K562 (cell line): ENCODE results near the gene MS4A18. TPM values are rescaled to one million over a fixed set of nuclear protein-coding genes. Genes with fewer than 3 reads are reported as not detected.

Source experiments
- ATAC-seq: fragments of 200-7000 bp; cut with Tn5 transposase; 3 replicates; pipeline ENCODE4 v1.9.1; 2020; ENCODE audit warnings: moderate library complexity
- BruUV-seq: library from RNA; stranded (reverse); fragments of 400-500 nt; replicated peaks from 2 replicates; lab custom pipeline; 2021; lab: Mats Ljungman, UMichigan
- CTCF ChIA-PET: fragments of 300-600 bp; formaldehyde crosslinking; extraction: SDS; loops from one replicate; lab custom pipeline; 2021; ENCODE audit warnings: low intra/inter-chr PET ratio; lab: Yijun Ruan, JAX
- POLR2A ChIA-PET: fragments of 300-600, 350-650 bp; sonication (Branson Sonifier 250); formaldehyde crosslinking; extraction: SDS; loops from one replicate; lab custom pipeline; 2021; ENCODE audit warnings: antibody characterized with exemption, inconsistent platforms; lab: Yijun Ruan, JAX
- DNase-seq, 4 experiments: peaks; one replicate each; pipeline versions ENCODE4 v3.0.0 to v3.0.0-alpha.2; 2011 to 2018; ENCODE audit warnings: low spot score in 3 of 4, mixed read lengths in 3 of 4; ENCODE audit errors: extremely low read depth in 1 of 4
- FAIRE-seq: peaks from 2 replicates; lab custom pipeline; 2011; peaks lifted over from hg19 to GRCh38; lab: Jason Lieb, UNC
- H2AFZ ChIP-seq: 2 replicates; pipeline ENCODE4 v1.6.0; 2011; ENCODE audit warnings: low read depth, low read length, control low read depth, inconsistent platforms
- H3K27ac ChIP-seq: fragments of 200-600 bp; 3 replicates; pipeline ENCODE4 v1.8.0; 2011; ENCODE audit warnings: low read depth, mild to moderate bottlenecking, control low read depth, inconsistent platforms, low read length, moderate library complexity, mixed read lengths; ENCODE audit errors: extremely low read depth
- H3K27me3 ChIP-seq, 2 experiments: fragments of 300-600 bp in 1 of 2; 2 replicates in 1 of 2; 3 replicates in 1 of 2; pipeline versions ENCODE4 v1.6.0 to v1.8.0; 2011; ENCODE audit warnings: inconsistent platforms in 2 of 2, low read length in 2 of 2, mild to moderate bottlenecking in 1 of 2, mixed read lengths in 1 of 2, moderate library complexity in 1 of 2; ENCODE audit not compliant: control insufficient read depth in 2 of 2, insufficient read depth in 2 of 2
- H3K36me3 ChIP-seq: fragments of 300-600 bp; 3 replicates; pipeline ENCODE4 v1.8.0; 2011; ENCODE audit warnings: mild to moderate bottlenecking, low read length, inconsistent platforms; ENCODE audit not compliant: control insufficient read depth, insufficient read depth
- H3K4me1 ChIP-seq, 2 experiments: fragments of 200-600 bp in 1 of 2; replicated peaks in 1 of 2; 2 replicates in 1 of 2; 3 replicates in 1 of 2; pipeline versions ENCODE4 v1.5.1 to v1.8.0; 2011; ENCODE audit warnings: inconsistent platforms in 2 of 2, low read length in 2 of 2, mild to moderate bottlenecking in 1 of 2, mixed read lengths in 1 of 2, moderate library complexity in 1 of 2; ENCODE audit not compliant: control insufficient read depth in 2 of 2, insufficient read depth in 2 of 2
- H3K4me2 ChIP-seq: 2 replicates; pipeline ENCODE4 v1.6.1; 2011; ENCODE audit warnings: low read length, control low read depth, inconsistent platforms, mixed read lengths; ENCODE audit not compliant: insufficient read depth
- H3K4me3 ChIP-seq: fragments of 200-600 bp; sonication (generic), shearing (Covaris generic); 2 replicates; pipeline ENCODE4 v1.5.1; 2016; ENCODE audit warnings: control low read depth, inconsistent platforms
- H3K79me2 ChIP-seq: fragments of 200-600 bp; 3 replicates; pipeline ENCODE4 v1.8.0; 2011; ENCODE audit warnings: low read length, inconsistent platforms; ENCODE audit not compliant: control insufficient read depth, insufficient read depth
- H3K9ac ChIP-seq, 2 experiments: 2 replicates each; pipeline versions ENCODE4 v1.6.0 to v1.6.1; 2011; ENCODE audit warnings: low read depth in 2 of 2, low read length in 2 of 2, control low read depth in 1 of 2, inconsistent platforms in 1 of 2, mild to moderate bottlenecking in 1 of 2, mixed read lengths in 1 of 2; ENCODE audit not compliant: insufficient read depth in 1 of 2
- H3K9me1 ChIP-seq: one replicate; pipeline ENCODE4 v1.6.0; 2011; ENCODE audit warnings: inconsistent platforms, mild to moderate bottlenecking, low read length, moderate library complexity; ENCODE audit not compliant: control insufficient read depth, insufficient read depth
- H3K9me3 ChIP-seq: replicated peaks from 2 replicates; pipeline ENCODE4 v1.5.1; 2011; ENCODE audit warnings: low read depth, low read length, inconsistent platforms; ENCODE audit not compliant: control insufficient read depth, insufficient read depth
- H4K20me1 ChIP-seq: replicated peaks from 2 replicates; pipeline ENCODE4 v1.6.1; 2011; ENCODE audit warnings: low read length, inconsistent platforms, mixed read lengths; ENCODE audit not compliant: control insufficient read depth, insufficient read depth
- FOXA1 ChIP-seq: fragments of 450-650 bp; IDR thresholded peaks from 2 replicates; pipeline ENCODE4 v1.6.1; 2016; ENCODE audit warnings: mild to moderate bottlenecking, borderline replicate concordance
- FUS ChIP-seq: fragments of 200-400 bp; formaldehyde crosslinking; optimal IDR thresholded peaks from 2 replicates; pipeline ENCODE3; 2017; ENCODE audit warnings: low read depth, low read length
- GABPA ChIP-seq: fragments of 200-800 bp; sonication (Bioruptor generic); conservative IDR thresholded peaks from 2 replicates; pipeline ENCODE4 v1.6.1; 2016; ENCODE audit warnings: low read depth, missing genetic modification characterization, missing compliant biosample characterization
- HMGN3 ChIP-seq: IDR thresholded peaks from 2 replicates; pipeline ENCODE4 v1.6.1; 2011; ENCODE audit warnings: borderline replicate concordance, low read depth, mild to moderate bottlenecking, mixed read lengths, low read length; ENCODE audit not compliant: insufficient read length; ENCODE audit errors: extremely low read depth
- NBN ChIP-seq: fragments of 450-650 bp; IDR thresholded peaks from 2 replicates; pipeline ENCODE4 v1.6.1; 2016; ENCODE audit warnings: low read depth, mild to moderate bottlenecking
- SP1 ChIP-seq: sonication (generic); formaldehyde crosslinking; IDR thresholded peaks from 2 replicates; pipeline ENCODE4 v1.8.1; 2022; ENCODE audit warnings: mild to moderate bottlenecking, missing genetic modification reagents
- WGBS: fragments of 100-300 bp; shearing (Covaris generic); methylation state at CpG from one replicate; pipeline ENCODE4 v1.1.6; 2016; ENCODE audit warnings: low coverage, mixed read lengths; ENCODE audit not compliant: insufficient coverage; ENCODE audit errors: missing lambda C conversion rate; 5-methylcytosine and 5-hydroxymethylcytosine counted together
- in situ Hi-C: fragments of 300-500 bp; cut with MboI; formaldehyde crosslinking; loops from 4 replicates; pipeline ENCODE4 v1.15.0; 2018; ENCODE audit warnings: inconsistent platforms, mixed read lengths
- intact Hi-C: fragments of 100-400 bp; cut with micrococcal nuclease; formaldehyde crosslinking; loops from 2 replicates; pipeline ENCODE4 v1.14.2; 2022
- polyA plus RNA-seq, 8 experiments: library from polyadenylated mRNA; depleted of rRNA in 4 of 8; stranded (reverse) in 5 of 8; unstranded in 3 of 8; fragments of >200 nt; fragmentation: Nextera tagmentation in 2 of 8; fragmentation: Illumina TruSeq in 1 of 8; extraction: Ambion mirVana in 2 of 8; extraction: Trizol in 1 of 8; gene quantifications; 2 replicates each; pipeline versions ENCODE4 v1.2.1 to v1.2.3, GENCODE V29; 2011 to 2014; ENCODE audit warnings: inconsistent platforms in 1 of 8, missing spikeins in 1 of 8
- total RNA-seq, 7 experiments: library from RNA; depleted of rRNA in 6 of 7; stranded (reverse); fragments of >200 nt in 6 of 7; fragmentation: Illumina TruSeq in 2 of 7; extraction: Trizol in 2 of 7; gene quantifications; 2 replicates each; pipeline versions ENCODE4 v1.2.1 to v1.2.3, GENCODE V29; 2011 to 2021; ENCODE audit warnings: low replicate concordance in 1 of 7
- TF ChIP-seq, protein P1 (sequence below): sonication (generic); formaldehyde crosslinking; IDR thresholded peaks from 2 replicates; pipeline ENCODE4 v1.8.0; 2023; ENCODE audit warnings: mild to moderate bottlenecking, missing genetic modification reagents

MS4A18 gene
- total and polyA plus RNA-seq, 9 of the 15 experiments (the other 6 are each of a cell fraction or from before 2014, with no cell fraction given) = not detected

DNA sequence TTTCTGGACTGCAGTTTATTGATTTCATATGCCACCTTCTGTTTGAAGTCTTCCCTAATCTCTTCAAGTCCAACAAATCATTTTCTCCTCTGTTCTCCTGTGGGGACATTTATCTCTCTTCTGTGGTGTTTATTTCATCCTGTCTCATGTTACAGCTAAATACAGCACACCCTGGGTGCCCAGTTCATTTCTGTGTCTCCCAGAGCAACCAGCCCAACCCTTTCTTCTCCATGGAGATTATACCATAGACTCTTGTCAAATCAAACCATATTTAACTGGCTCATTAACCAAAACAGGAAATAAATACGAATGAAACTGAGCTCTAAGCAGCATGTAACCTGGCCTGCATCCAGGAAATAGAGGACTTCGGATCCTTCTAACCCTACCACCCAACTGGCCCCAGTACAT, 25.2 kb upstream of the MS4A18 start, which contains the start of gene MS4A8:
MS4A8 (plus strand) TSS at position 329 of the 408 bp plus-strand sequence. CDS start 1,249 bp downstream, outside the sequence.
- ChIA-PET POLR2A (interaction anchor here (0.6 kb wide), 1 partner anchor 40 kb away, joined by 3 read pairs; no protein-coding TSS in a partner anchor), CTCF (no interaction called here)
- intact Hi-C loops = no loop called here
- Histone ChIP-seq H3K9ac (no peak within 1 kb of the TSS), H2AFZ (no peak within 1 kb of the TSS), H3K4me2 (no peak within 1 kb of the TSS), H3K9me3 (no peaks in the 10 kb centered on the region), H3K9me1 (no peaks in the 10 kb centered on the region), H3K27ac (no peak within 1 kb of the TSS), H4K20me1 (no peaks in the 10 kb centered on the region), H3K4me3 (no peak within 1 kb of the TSS), H3K36me3 (no peaks in the 10 kb centered on the region), H3K79me2 (no peaks in the 10 kb centered on the region), H3K4me1 (no peaks in the 10 kb centered on the region), H3K27me3 (peaks cover 0 to 10% of the 10 kb centered on the region in 2 experiments; a peak in 2 of 5 replicates)
- DNase-seq (no peak), ATAC-seq (no peak), FAIRE-seq (no peak)
- WGBS = 0% methylated on average over 2 of the region's 2 CpGs
- in situ Hi-C loops = no loop called here
- TF ChIP-seq NBN = no peak
- TF ChIP-seq, protein P1, sequence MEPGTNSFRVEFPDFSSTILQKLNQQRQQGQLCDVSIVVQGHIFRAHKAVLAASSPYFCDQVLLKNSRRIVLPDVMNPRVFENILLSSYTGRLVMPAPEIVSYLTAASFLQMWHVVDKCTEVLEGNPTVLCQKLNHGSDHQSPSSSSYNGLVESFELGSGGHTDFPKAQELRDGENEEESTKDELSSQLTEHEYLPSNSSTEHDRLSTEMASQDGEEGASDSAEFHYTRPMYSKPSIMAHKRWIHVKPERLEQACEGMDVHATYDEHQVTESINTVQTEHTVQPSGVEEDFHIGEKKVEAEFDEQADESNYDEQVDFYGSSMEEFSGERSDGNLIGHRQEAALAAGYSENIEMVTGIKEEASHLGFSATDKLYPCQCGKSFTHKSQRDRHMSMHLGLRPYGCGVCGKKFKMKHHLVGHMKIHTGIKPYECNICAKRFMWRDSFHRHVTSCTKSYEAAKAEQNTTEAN (CRISPR knock-in tag) = no peak
- no peak for TF ChIP-seq FUS
- no peak for TF ChIP-seq FOXA1
- no peak for TF ChIP-seq SP1 (CRISPR knock-in tag)
- no peak for TF ChIP-seq HMGN3
- TF ChIP-seq GABPA (tag) = no peak
- BruUV-seq = no TSS peak
